Transverse colon (tissue), 4 donors: ENCODE results near the gene TLN1. TPM values are rescaled to one million over a fixed set of nuclear protein-coding genes. Genes with fewer than 3 reads are reported as not detected.

Experiments
- DNase-seq: peaks from one replicate; pipeline ENCODE4 v3.0.0-alpha.2; 2019
- H3K27ac ChIP-seq, 4 donors: fragments of 200-600 bp; sonication (generic); 2 replicates each; pipeline ENCODE4 v1.5.1; 2016 to 2018; ENCODE audit warnings: inconsistent platforms in 4 of 4
- H3K27me3 ChIP-seq: fragments of 200-600 bp; sonication (generic); 2 replicates; pipeline ENCODE4 v1.5.1; 2017; ENCODE audit warnings: inconsistent platforms
- H3K36me3 ChIP-seq, 4 donors: fragments of 200-600 bp; sonication (generic); 2 replicates each; pipeline ENCODE4 v1.5.1; 2017 to 2019; ENCODE audit warnings: inconsistent platforms in 4 of 4
- H3K4me1 ChIP-seq, 4 donors: fragments of 200-600 bp; sonication (generic); 2 replicates each; pipeline ENCODE4 v1.5.1; 2017 to 2020; ENCODE audit warnings: inconsistent platforms in 4 of 4
- H3K4me3 ChIP-seq, 4 donors: fragments of 200-600 bp; sonication (generic); 1 replicate in 1 of 4; 2 replicates in 3 of 4; pipeline versions ENCODE4 v1.5.1 to v1.6.1; 2017 to 2019; ENCODE audit warnings: inconsistent platforms in 4 of 4
- H3K9me3 ChIP-seq, 2 donors: fragments of 200-600 bp; sonication (generic); 2 replicates each; pipeline ENCODE4 v1.5.1; 2017 to 2019; ENCODE audit warnings: inconsistent platforms in 2 of 2
- CTCF ChIP-seq, 5 experiments: fragments of 200-600 bp in 3 of 5; fragments of 450-650 bp in 2 of 5; sonication (generic) in 3 of 5; IDR thresholded peaks; 1 replicate in 2 of 5; 2 replicates in 3 of 5; pipeline ENCODE4 v1.5.1; 2016 to 2017; ENCODE audit warnings: antibody characterized with exemption in 5 of 5, inconsistent platforms in 3 of 5, mild to moderate bottlenecking in 2 of 5, moderate library complexity in 1 of 5
- EP300 ChIP-seq: sonication (generic); formaldehyde crosslinking; IDR thresholded peaks from one replicate; pipeline ENCODE4 v1.6.1; 2017; ENCODE audit warnings: antibody characterized with exemption, low read depth
- POLR2A ChIP-seq: fragments of 450-650 bp; IDR thresholded peaks from one replicate; pipeline ENCODE4 v1.6.1; 2016; ENCODE audit warnings: antibody characterized with exemption, mild to moderate bottlenecking, moderate library complexity
- POLR2AphosphoS5 ChIP-seq, 3 donors: sonication (generic); formaldehyde crosslinking; IDR thresholded peaks; one replicate each; pipeline ENCODE4 v1.6.1; 2016; ENCODE audit warnings: antibody characterized with exemption in 3 of 3
- WGBS, 2 donors: methylation state at CpG; one replicate each; pipeline ENCODE4 v1.1.5; 2018; ENCODE audit warnings: low coverage in 1 of 2; 5-methylcytosine and 5-hydroxymethylcytosine counted together
- in situ Hi-C, 4 donors: fragments of 200-750 bp; cut with MboI; loops; one replicate each; pipeline versions ENCODE4 v1.15.0 to v1.15.1; 2017; ENCODE audit warnings: low sequenced_read_pairs in 3 of 4, low pct_ligation_motif_present in 1 of 4, low pct_unique_long_range_greater_than_20kb in 1 of 4
- intact Hi-C: fragments of 100-400 bp; cut with DNase I; formaldehyde crosslinking; loops from one replicate; pipeline ENCODE4 v1.15.1; 2023; ENCODE audit warnings: low total_unique reads
- total RNA-seq, 4 donors: library from RNA; depleted of rRNA; stranded (reverse); fragments of >200 nt; gene quantifications; one replicate each; pipeline ENCODE4 v1.1.0, GENCODE V29; 2016

TLN1 gene
- total RNA-seq, 4 donors from 2014 or later = 158 to 328 (median 177) TPM

GRCh38 chr9:35708146-35708545 lies 23.8 kb downstream of the TLN1 start:
- WGBS, 2 donors = 96% methylated on average over 4 of the region's 4 CpGs; no CpG with 5 or more reads in 1 of the 2 donors
- intact Hi-C loops (no loop called here), in situ Hi-C loops (no loop called here)
- Histone ChIP-seq H3K27me3 (no peaks in the 10 kb centered on the region), H3K36me3 (peaks cover 1 to 96% (median 45%) of the 10 kb centered on the region in 4 donors), H3K9me3 (no peaks in the 10 kb centered on the region), H3K27ac (no peak overlapping the region), H3K4me3 (no peak overlapping the region), H3K4me1 (no peaks in the 10 kb centered on the region)
- no peak for TF ChIP-seq EP300
- no peak for TF ChIP-seq POLR2A
- TF ChIP-seq CTCF (IDR thresholded peaks at IDR 0.05) = no peak
- TF ChIP-seq POLR2AphosphoS5 (IDR thresholded peaks at IDR 0.05) = no peak
- no peak for DNase-seq

- Histone ChIP-seq H3K27me3 (no peaks in the 10 kb centered on the region), H3K36me3 (peaks cover 1 to 96% (median 46%) of the 10 kb centered on the region in 4 donors), H3K27ac (no peak overlapping the region), H3K9me3 (no peaks in the 10 kb centered on the region), H3K4me3 (no peak overlapping the region), H3K4me1 (no peaks in the 10 kb centered on the region)
- 88% methylated on average over 10 of the region's 10 CpGs; no CpG with 5 or more reads in 1 of the 2 donors for WGBS, 2 donors
- TF ChIP-seq EP300 (no peak), CTCF (IDR thresholded peaks at IDR 0.05) (no peak), POLR2A (no peak), POLR2AphosphoS5 (IDR thresholded peaks at IDR 0.05) (no peak)
- intact Hi-C loops = no loop called here
- no peak for DNase-seq
- in situ Hi-C loops = no loop called here
Measured at GRCh38 chr9:35706951-35707350, 25.0 kb downstream of the TLN1 start.

- in situ Hi-C loops = no loop called here
- H3K4me3 ChIP-seq = no peak overlapping the region
- H3K27me3 ChIP-seq = no peaks in the 10 kb centered on the region
- WGBS, 2 donors = 93% methylated on average over 6 of the region's 7 CpGs; no CpG with 5 or more reads in 1 of the 2 donors
- TF ChIP-seq POLR2A = no peak
- TF ChIP-seq CTCF (IDR thresholded peaks at IDR 0.05) = no peak
- no peak for TF ChIP-seq EP300
- no peak for TF ChIP-seq POLR2AphosphoS5 (IDR thresholded peaks at IDR 0.05)
- intact Hi-C loops = no loop called here
- no peak overlapping the region for H3K27ac ChIP-seq
- peaks cover 1 to 96% (median 46%) of the 10 kb centered on the region in 4 donors for H3K36me3 ChIP-seq
- H3K4me1 ChIP-seq = no peaks in the 10 kb centered on the region
- DNase-seq = no peak
- no peaks in the 10 kb centered on the region for H3K9me3 ChIP-seq
Measured at GRCh38 chr9:35705836-35706430, 26.1 kb downstream of the TLN1 start.

- DNase-seq = no peak
- Histone ChIP-seq H3K4me1 (no peaks in the 10 kb centered on the region), H3K27me3 (no peaks in the 10 kb centered on the region), H3K27ac (no peak overlapping the region), H3K9me3 (no peaks in the 10 kb centered on the region), H3K36me3 (peaks cover 1 to 95% (median 48%) of the 10 kb centered on the region in 4 donors), H3K4me3 (no peak overlapping the region)
- TF ChIP-seq POLR2AphosphoS5 (IDR thresholded peaks at IDR 0.05) (no peak), POLR2A (no peak), CTCF (IDR thresholded peaks at IDR 0.05) (no peak), EP300 (no peak)
- in situ Hi-C loops (no loop called here), intact Hi-C loops (no loop called here)
- WGBS, 2 donors = 94 to 100% methylated on average over 2 to 8 of the region's 8 CpGs
Measured at GRCh38 chr9:35705372-35705771, 26.6 kb downstream of the TLN1 start.
